H9 (cell line): ENCODE data around the gene AKIRIN2. TPM values are rescaled to one million over a fixed set of nuclear protein-coding genes. Genes with fewer than 3 reads are reported as not detected.

Experiments used
- DNase-seq: peaks from one replicate; pipeline ENCODE4 v3.0.0-alpha.2; 2017
- H2AFZ ChIP-seq: one replicate; pipeline ENCODE4 v1.6.1; 2013; ENCODE audit warnings: mild to moderate bottlenecking, low read length, control low read depth, moderate library complexity
- H2AK5ac ChIP-seq: 2 replicates; pipeline ENCODE4 v1.6.1; 2013; ENCODE audit warnings: low read length, control low read depth, mixed read lengths; ENCODE audit not compliant: insufficient read length
- H2BK120ac ChIP-seq: one replicate; pipeline ENCODE4 v1.6.1; 2013; ENCODE audit warnings: low read depth, mild to moderate bottlenecking, low read length, control low read depth, inconsistent platforms; ENCODE audit not compliant: poor library complexity, severe bottlenecking
- H2BK12ac ChIP-seq: 2 replicates; pipeline ENCODE4 v1.6.1; 2013; ENCODE audit warnings: low read length, control low read depth, mixed read lengths, low read depth; ENCODE audit not compliant: insufficient read length
- H2BK15ac ChIP-seq: 2 replicates; pipeline ENCODE4 v1.6.1; 2013; ENCODE audit warnings: low read depth, low read length, control low read depth
- H2BK20ac ChIP-seq: one replicate; pipeline ENCODE4 v1.6.1; 2013; ENCODE audit warnings: low read depth, mild to moderate bottlenecking, low read length, control low read depth, inconsistent platforms; ENCODE audit not compliant: poor library complexity, severe bottlenecking
- H2BK5ac ChIP-seq: 2 replicates; pipeline ENCODE4 v1.6.1; 2013; ENCODE audit warnings: low read length, control low read depth, mixed read lengths; ENCODE audit not compliant: insufficient read length
- H3K14ac ChIP-seq: 2 replicates; pipeline ENCODE4 v1.6.1; 2013; ENCODE audit warnings: low read length, control low read depth; ENCODE audit not compliant: insufficient read depth
- H3K18ac ChIP-seq: 2 replicates; pipeline ENCODE4 v1.6.1; 2013; ENCODE audit warnings: low read depth, mild to moderate bottlenecking, mixed read lengths, low read length, control low read depth; ENCODE audit not compliant: insufficient read length
- H3K23ac ChIP-seq: 2 replicates; pipeline ENCODE4 v1.6.1; 2013; ENCODE audit warnings: low read length, control low read depth, mixed read lengths, low read depth; ENCODE audit not compliant: insufficient read length
- H3K23me2 ChIP-seq: 2 replicates; pipeline ENCODE4 v1.6.1; 2013; ENCODE audit warnings: low read depth, mild to moderate bottlenecking, mixed read lengths, low read length, control low read depth; ENCODE audit not compliant: insufficient read length, poor library complexity, severe bottlenecking
- H3K27ac ChIP-seq: 2 replicates; pipeline ENCODE4 v1.5.1; 2013; ENCODE audit warnings: low read length, control low read depth, mixed read lengths, low read depth; ENCODE audit not compliant: insufficient read length
- H3K27me3 ChIP-seq: 2 replicates; pipeline ENCODE4 v1.6.1; 2013; ENCODE audit warnings: low read length, control low read depth, inconsistent platforms; ENCODE audit not compliant: insufficient read depth
- H3K4ac ChIP-seq: 2 replicates; pipeline ENCODE4 v1.6.1; 2013; ENCODE audit warnings: low read depth, mild to moderate bottlenecking, control low read depth, inconsistent platforms, low read length, moderate library complexity
- H3K4me1 ChIP-seq: 2 replicates; pipeline ENCODE4 v1.6.1; 2013; ENCODE audit warnings: low read length, control low read depth, inconsistent platforms; ENCODE audit not compliant: insufficient read depth
- H3K4me2 ChIP-seq: 2 replicates; pipeline ENCODE4 v1.6.1; 2013; ENCODE audit warnings: low read length, control low read depth, mixed read lengths; ENCODE audit not compliant: insufficient read length, insufficient read depth
- H3K56ac ChIP-seq: 2 replicates; pipeline ENCODE4 v1.6.1; 2013; ENCODE audit warnings: low read depth, mild to moderate bottlenecking, mixed read lengths, low read length, control low read depth; ENCODE audit not compliant: insufficient read length
- H3K79me1 ChIP-seq: 2 replicates; pipeline ENCODE4 v1.6.1; 2013; ENCODE audit warnings: low read depth, mild to moderate bottlenecking, moderate library complexity, low read length, control low read depth, inconsistent platforms; ENCODE audit not compliant: insufficient read depth, poor library complexity, severe bottlenecking
- H3K79me2 ChIP-seq: 2 replicates; pipeline ENCODE4 v1.6.1; 2013; ENCODE audit warnings: low read length, control low read depth, inconsistent platforms; ENCODE audit not compliant: insufficient read depth
- H3K9ac ChIP-seq: 2 replicates; pipeline ENCODE4 v1.6.1; 2013; ENCODE audit warnings: low read length, control low read depth, mixed read lengths; ENCODE audit not compliant: insufficient read length; ENCODE audit errors: extremely low read depth
- H3K9me3 ChIP-seq: one replicate; pipeline ENCODE4 v1.6.1; 2013; ENCODE audit warnings: low read depth, low read length, inconsistent platforms; ENCODE audit not compliant: control insufficient read depth
- H3T11ph ChIP-seq: one replicate; pipeline ENCODE4 v1.6.1; 2013; ENCODE audit warnings: mild to moderate bottlenecking, low read length, control low read depth, inconsistent platforms
- H4K20me1 ChIP-seq: one replicate; pipeline ENCODE4 v1.6.1; 2013; ENCODE audit not compliant: control insufficient read depth, insufficient read length, insufficient read depth
- H4K5ac ChIP-seq: 2 replicates; pipeline ENCODE4 v1.6.1; 2013; ENCODE audit warnings: low read depth, mild to moderate bottlenecking, mixed read lengths, low read length, control low read depth; ENCODE audit not compliant: insufficient read length
- H4K8ac ChIP-seq: replicated peaks from 2 replicates; pipeline ENCODE4 v1.6.1; 2013; ENCODE audit warnings: low read length, control low read depth, mixed read lengths, low read depth; ENCODE audit not compliant: insufficient read length
- H4K91ac ChIP-seq: 2 replicates; pipeline ENCODE4 v1.6.1; 2013; ENCODE audit warnings: low read depth, mild to moderate bottlenecking, moderate library complexity, mixed read lengths, low read length, control low read depth; ENCODE audit not compliant: insufficient read length
- H3K27ac Mint-ChIP-seq, 3 experiments: 2 replicates in 2 of 3; 3 replicates in 1 of 3; pipeline ENCODE4 v1.8.0; 2020 to 2021; ENCODE audit warnings: mixed read lengths in 3 of 3, mild to moderate bottlenecking in 1 of 3, moderate library complexity in 1 of 3
- H3K27me3 Mint-ChIP-seq: 2 replicates; pipeline ENCODE4 v1.8.0; 2021; ENCODE audit warnings: low read depth, mild to moderate bottlenecking, moderate library complexity, mixed read lengths
- H3K36me3 Mint-ChIP-seq, 3 experiments: 2 replicates in 2 of 3; 3 replicates in 1 of 3; pipeline ENCODE4 v1.8.0; 2020 to 2021; ENCODE audit warnings: low read depth in 3 of 3, mixed read lengths in 3 of 3; ENCODE audit not compliant: insufficient read depth in 1 of 3
- H3K4me1 Mint-ChIP-seq, 2 experiments: 2 replicates each; pipeline ENCODE4 v1.8.0; 2020; ENCODE audit warnings: mixed read lengths in 2 of 2
- H3K4me3 Mint-ChIP-seq, 2 experiments: 2 replicates in 1 of 2; 3 replicates in 1 of 2; pipeline ENCODE4 v1.8.0; 2020 to 2021; ENCODE audit warnings: mild to moderate bottlenecking in 2 of 2, mixed read lengths in 2 of 2, moderate library complexity in 1 of 2
- H3K9me3 Mint-ChIP-seq, 2 experiments: 2 replicates in 1 of 2; 3 replicates in 1 of 2; pipeline ENCODE4 v1.8.0; 2020; ENCODE audit warnings: mild to moderate bottlenecking in 2 of 2, mixed read lengths in 2 of 2, moderate library complexity in 1 of 2
- WGBS: extraction: QIAGEN DNeasy Blood & Tissue Kit; methylation state at CpG from one replicate; pipeline ENCODE4 v1.1.7; 2013; ENCODE audit warnings: missing lambda C conversion rate, low lambda C conversion rate, mixed read lengths; ENCODE audit not compliant: insufficient read length; ENCODE audit errors: extremely low coverage; 5-methylcytosine and 5-hydroxymethylcytosine counted together
- long read RNA-seq: library from polyadenylated mRNA; unstranded; transcript quantifications from one replicate; pipeline ENCODE4 v2.0.0, GENCODE V29; 2020
- total RNA-seq: library from RNA; stranded (reverse); gene quantifications from 2 replicates; pipeline ENCODE4 v1.2.1, GENCODE V29; 2021
- TF ChIP-seq, protein P1 (sequence below): fragments of 200-600 bp; sonication (generic); conservative IDR thresholded peaks from 3 replicates; pipeline ENCODE4 v1.8.0; 2021; ENCODE audit warnings: antibody characterized with exemption, mild to moderate bottlenecking

Gene AKIRIN2
- 75.7 and 75.9 TPM in 2 replicates for total RNA-seq
- long read RNA-seq, transcript AKIRIN2-201 (5 exons, 1,662 nt), result major isoform, 339 of 369 reads
- long read RNA-seq, partial matches to known transcripts, result 9 of 369 reads
- long read RNA-seq, other reads (novel, unspliced or antisense), result 21 of 369 reads

DNA sequence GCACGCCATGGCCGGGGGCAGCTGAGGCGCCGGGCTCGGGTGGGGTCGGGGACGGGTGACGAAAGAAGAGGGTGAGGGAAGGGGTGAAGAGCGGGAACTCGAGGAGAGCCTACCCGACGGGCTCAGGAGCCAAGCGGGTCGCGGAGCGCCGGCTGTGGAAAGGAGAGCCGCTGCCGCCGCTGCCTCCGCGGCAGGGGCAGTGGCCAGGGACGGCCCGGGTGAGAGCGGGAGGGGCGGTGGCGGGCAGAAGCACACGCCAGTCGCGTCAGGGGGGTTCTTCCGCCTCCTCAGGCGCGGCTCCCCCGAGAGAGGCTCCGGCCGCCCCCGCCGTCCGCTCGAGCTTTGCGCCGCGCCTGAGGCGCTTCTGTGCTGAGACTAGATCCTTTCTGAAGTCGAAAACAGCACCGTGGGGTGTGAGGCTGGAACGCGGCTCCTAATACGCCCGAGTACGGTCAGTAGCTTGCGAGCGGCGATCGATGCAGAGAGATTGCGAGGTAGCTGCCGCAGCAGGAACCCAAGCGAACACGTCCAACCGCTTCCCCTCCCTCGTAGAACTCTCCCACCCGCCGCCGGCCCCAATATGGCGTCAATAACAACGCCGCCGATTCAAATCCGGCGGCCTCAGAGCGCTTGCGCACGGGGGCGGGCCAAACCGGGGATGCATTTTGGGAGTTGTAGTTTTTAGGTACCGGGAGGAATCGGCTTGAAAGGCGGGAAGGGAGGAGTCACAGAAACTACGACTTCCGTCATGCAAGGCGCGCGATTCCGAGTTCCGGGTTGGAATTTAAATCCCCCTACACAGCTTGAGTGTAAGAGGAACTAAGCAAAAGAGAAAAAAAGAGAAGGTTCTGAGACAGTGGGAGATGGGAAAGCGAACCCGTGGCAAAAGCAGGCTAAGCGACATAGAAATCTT, at the start of gene AKIRIN2:
Gene AKIRIN2 (minus strand): TSS at position 558 of the 913 bp plus-strand sequence. CDS start 549 bp downstream, at position 9.
- Histone ChIP-seq H2BK5ac (peak within 1 kb of the TSS; percentile 6), H3K9ac (peak within 1 kb of the TSS; percentile 88), H2BK15ac (no peak within 1 kb of the TSS), H2BK12ac (no peak within 1 kb of the TSS), H3T11ph (no peak within 1 kb of the TSS), H3K23ac (no peak within 1 kb of the TSS), H3K23me2 (peaks cover 3% of the 10 kb centered on the region), H2AFZ (no peak within 1 kb of the TSS), H3K27ac (peak within 1 kb of the TSS; percentile 96), H3K18ac (peak within 1 kb of the TSS; percentile 86), H3K9me3 (no peaks in the 10 kb centered on the region), H2AK5ac (no peak within 1 kb of the TSS), H4K8ac (no peak within 1 kb of the TSS), H3K14ac (peak within 1 kb of the TSS; percentile 97), H3K27me3 (no peaks in the 10 kb centered on the region), H2BK20ac (no peak within 1 kb of the TSS), H4K5ac (peak within 1 kb of the TSS; percentile 25), H3K4ac (peak within 1 kb of the TSS; percentile 63), H3K79me2 (peaks cover 39% of the 10 kb centered on the region), H3K4me2 (peak within 1 kb of the TSS; percentile 79), H4K20me1 (no peaks in the 10 kb centered on the region), H3K4me1 (peaks cover 3% of the 10 kb centered on the region; the same call in 1 of the 2 replicates), H3K79me1 (no peaks in the 10 kb centered on the region), H4K91ac (peak within 1 kb of the TSS; percentile 93), H3K56ac (no peak within 1 kb of the TSS), H2BK120ac (peak within 1 kb of the TSS; percentile 15)
- DNase-seq, result peak; percentile 98
- TF ChIP-seq, protein P1, sequence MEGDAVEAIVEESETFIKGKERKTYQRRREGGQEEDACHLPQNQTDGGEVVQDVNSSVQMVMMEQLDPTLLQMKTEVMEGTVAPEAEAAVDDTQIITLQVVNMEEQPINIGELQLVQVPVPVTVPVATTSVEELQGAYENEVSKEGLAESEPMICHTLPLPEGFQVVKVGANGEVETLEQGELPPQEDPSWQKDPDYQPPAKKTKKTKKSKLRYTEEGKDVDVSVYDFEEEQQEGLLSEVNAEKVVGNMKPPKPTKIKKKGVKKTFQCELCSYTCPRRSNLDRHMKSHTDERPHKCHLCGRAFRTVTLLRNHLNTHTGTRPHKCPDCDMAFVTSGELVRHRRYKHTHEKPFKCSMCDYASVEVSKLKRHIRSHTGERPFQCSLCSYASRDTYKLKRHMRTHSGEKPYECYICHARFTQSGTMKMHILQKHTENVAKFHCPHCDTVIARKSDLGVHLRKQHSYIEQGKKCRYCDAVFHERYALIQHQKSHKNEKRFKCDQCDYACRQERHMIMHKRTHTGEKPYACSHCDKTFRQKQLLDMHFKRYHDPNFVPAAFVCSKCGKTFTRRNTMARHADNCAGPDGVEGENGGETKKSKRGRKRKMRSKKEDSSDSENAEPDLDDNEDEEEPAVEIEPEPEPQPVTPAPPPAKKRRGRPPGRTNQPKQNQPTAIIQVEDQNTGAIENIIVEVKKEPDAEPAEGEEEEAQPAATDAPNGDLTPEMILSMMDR, result no peak
- Mint-ChIP-seq H3K9me3 (no peaks in the 10 kb centered on the region; a peak in 3 of 5 replicates), H3K27ac (peak within 1 kb of the TSS; percentile 98 to 100 (median 99)), H3K27me3 (no peaks in the 10 kb centered on the region), H3K4me1 (peaks cover 20 to 29% of the 10 kb centered on the region in 2 experiments), H3K4me3 (peak within 1 kb of the TSS; percentile 87 to 99), H3K36me3 (peaks cover 14 to 17% (median 16%) of the 10 kb centered on the region in 3 experiments; a peak in 6 of 7 replicates)
- WGBS, result no CpG with 5 or more reads among the region's 88 CpGs
